Stimulated activated CD4-positive, alpha-beta T cell treated with anti-CD3 and anti-CD28 coated beads, Interleukin-12 subunit alpha, Interleukin-12 subunit beta, amount 100 ng/mL, for 4 hours (primary cell): ENCODE data around the gene NPY5R.
A peak's percentile ranks its signal among the peaks of the same experiment; 100 is the strongest.

Experiments
- DNase-seq: peaks from one replicate; pipeline ENCODE4 v3.0.0-alpha.2; 2020

Gene NPY5R

DNA sequence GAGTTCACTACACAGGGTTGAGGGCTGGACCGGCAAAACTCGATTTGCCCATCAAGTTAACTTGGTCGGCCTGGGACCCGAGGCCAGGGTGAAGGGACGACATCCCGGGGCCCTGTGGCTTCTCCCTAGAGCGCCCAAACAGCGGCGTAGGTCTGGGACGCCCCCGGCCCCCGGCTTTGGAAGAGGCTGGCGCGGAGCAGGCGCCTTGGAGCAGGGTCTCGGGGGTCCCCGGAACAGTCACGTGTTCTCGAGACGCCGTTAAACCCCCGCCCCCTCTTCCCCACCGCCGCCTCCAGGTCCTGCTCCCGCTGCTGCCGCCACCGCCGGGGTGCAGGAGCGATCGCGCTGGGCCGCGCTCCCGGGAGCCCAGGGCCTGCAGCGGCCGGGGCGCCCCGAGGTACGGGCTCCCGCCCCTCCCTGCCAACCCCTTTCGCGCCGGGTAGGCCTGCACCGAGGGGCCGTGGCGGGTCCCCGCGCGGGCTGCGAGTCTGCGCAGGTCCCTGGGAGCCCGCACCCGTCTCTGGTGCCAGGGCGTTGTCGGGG is at the start of gene NPY5R:
Gene NPY5R (plus strand): TSS at position 289 of the 543 bp plus-strand sequence. CDS start 6,382 bp downstream, outside the sequence.
- no peak for DNase-seq

DNA sequence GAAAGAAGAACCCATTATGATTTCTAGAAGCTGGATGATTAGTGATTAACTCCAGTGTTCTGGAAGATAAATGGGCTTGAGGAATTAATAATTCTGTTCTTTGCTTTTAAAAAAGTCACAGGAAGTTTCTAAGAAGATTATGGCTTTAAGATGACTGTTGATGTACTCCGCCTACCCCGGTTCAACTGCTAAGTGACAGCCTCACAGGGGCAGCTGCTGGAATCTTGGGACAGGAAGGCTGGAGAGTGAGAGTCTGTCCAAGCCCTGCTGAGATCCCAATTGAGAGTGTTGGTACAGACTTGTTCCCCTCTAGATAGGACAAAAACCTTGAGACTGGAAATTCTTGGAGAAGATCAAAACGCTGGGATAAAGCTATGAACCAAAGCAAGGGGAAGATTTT is 48.6 kb upstream of the NPY5R start:
- no peak for DNase-seq

- no peak for DNase-seq
Observed at GRCh38 chr4:163300445-163300844, 43.2 kb upstream of the NPY5R start.

- DNase-seq, result no peak
Observed at GRCh38 chr4:163303069-163303468, 40.6 kb upstream of the NPY5R start.

DNA sequence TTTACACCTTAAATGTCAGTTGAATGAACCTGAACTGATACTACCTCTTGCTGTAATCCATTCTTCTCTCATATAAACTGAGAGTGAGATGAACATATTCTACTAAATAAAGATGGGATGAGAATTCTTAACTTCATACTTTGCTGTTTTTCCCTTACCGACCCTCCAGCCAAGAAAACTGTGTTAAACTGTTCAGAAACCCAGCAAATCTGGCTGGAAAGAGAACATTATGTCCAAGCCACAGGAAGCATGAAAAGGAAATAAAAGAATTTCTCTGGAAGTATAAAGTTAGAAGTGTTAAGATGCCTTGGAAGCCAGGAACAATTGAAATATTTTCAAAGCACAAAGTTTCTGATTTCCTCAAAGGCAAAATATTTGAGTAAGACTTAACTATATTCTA is 34.2 kb upstream of the NPY5R start:
- DNase-seq, result no peak

- no peak for DNase-seq
Observed at GRCh38 chr4:163317110-163317509, 26.6 kb upstream of the NPY5R start.

DNA sequence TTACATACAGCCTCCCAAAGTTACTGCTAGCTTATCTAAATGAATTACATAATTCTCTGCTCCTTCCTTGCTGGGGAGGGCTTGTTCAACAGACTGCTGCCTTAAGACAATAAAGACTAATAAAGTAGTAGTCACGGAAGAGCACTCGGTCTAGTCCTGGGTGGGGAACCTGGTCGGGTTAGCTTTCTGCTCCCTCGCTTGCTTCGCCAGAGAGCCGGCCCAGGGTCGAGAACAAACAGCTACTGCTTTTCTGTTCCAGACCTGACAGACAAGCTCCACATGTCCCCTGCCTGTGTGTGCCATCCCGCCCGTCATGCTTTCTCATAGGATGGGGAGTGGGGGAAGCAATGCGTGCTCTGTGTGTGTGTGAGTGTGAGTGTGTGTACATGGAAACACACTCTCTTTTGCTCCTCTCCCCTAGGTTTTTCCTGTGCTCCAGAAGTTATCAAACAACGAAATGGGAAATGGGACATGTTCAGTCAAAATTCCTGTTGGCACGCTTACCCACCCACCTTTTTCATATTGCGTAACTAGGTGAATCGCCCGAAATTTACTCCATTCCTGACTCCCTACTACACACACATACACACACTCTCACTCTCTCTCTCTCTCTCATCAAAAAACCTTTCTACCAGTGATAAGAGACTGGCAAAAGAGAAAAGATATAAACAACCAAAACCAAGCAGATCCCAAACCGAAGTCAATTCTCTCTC is 12.6 kb upstream of the NPY5R start:
- no peak for DNase-seq

DNA sequence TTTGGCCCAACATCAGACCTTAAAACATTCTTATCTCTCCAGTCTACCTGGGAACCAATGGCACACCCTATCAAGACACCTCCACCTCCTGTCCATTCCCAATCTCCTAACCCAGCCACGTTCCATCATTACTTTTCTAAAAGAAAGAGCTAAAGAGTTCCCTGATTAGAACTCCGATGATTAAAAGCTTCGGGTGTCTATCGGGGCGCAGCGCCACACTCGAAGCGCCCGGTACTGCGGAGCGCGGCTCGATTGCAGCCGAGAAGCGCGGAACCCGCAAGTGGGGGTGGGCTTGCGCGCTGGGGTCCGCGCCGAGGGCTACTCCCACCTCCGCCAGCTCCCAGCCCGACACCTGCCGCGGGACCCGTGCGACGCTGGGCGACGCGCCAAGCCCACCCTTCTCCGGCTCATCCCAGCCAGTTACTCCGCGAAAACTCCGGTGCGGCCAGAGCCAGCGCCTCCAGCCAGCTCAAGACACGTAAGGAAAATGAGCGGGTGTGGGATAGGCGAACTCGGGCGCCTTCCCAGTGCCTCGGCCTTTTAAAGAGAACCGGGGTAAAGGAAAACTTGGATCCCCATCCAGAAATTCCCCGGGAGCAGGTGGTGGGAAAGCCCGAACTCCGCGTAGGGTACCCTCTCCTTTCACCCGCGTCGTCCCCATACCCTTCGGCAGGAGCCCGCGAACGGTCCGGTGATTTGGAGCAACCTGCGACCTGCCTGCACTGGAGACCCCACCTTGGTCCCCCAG is 11.9 kb upstream of the NPY5R start:
- no peak for DNase-seq

DNA sequence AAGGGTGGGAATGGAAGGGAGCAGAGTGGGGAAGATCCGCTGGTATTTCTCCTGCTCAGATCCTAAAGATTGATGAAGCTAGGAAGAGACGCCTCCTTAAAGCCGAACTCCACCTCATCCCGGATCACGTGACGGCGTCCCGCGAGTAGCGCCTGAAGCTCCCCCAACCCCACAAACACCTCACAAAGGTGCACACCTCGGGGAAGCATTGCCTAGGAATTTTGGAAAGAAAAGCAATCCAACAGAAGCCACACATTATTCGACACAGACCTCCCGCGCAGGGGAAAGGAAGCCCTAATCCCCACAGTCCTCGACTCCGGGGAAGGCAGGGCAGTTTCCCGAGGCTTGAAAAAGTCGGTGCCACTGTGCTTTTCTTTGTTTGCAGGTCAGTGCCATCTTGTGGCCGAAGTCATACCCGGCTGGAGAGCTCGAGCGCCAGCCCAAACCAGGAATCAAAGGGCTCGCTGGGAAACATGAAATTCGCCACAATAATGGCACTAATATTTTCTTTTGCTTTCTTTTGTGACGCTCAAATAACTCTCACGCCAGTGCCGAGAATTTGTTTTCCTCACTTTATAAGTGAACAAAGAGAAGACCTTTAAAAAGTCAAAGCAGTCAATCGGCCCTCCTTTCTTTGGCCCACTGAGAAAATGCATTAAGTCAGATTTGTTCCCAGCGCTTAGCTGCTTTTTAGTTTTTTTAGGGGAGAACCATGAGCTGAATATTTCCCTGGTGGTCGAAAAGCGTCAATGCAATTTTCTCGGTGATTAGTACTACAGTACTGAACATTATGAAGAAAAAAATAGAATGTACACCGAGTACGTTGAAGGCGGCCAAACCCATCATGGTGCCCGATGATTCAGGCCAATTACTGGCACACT is 10.9 kb upstream of the NPY5R start, which contains the start of gene NPY1R:
Gene NPY1R (minus strand): TSS at position 71 of the 881 bp plus-strand sequence. CDS start 6,042 bp downstream, outside the sequence.
- peak; percentile 23 for DNase-seq

- DNase-seq, result no peak
Observed at GRCh38 chr4:163335384-163335783, 8.3 kb upstream of the NPY5R start.

GRCh38 chr4:163344147-163345125 is 744 bp downstream of the NPY5R start:
- DNase-seq, result no peak

- DNase-seq, result no peak
Observed at GRCh38 chr4:163350672-163351071, 7.0 kb downstream of the NPY5R start.

- DNase-seq, result no peak
Observed at GRCh38 chr4:163353054-163353453, 9.4 kb downstream of the NPY5R start.

DNA sequence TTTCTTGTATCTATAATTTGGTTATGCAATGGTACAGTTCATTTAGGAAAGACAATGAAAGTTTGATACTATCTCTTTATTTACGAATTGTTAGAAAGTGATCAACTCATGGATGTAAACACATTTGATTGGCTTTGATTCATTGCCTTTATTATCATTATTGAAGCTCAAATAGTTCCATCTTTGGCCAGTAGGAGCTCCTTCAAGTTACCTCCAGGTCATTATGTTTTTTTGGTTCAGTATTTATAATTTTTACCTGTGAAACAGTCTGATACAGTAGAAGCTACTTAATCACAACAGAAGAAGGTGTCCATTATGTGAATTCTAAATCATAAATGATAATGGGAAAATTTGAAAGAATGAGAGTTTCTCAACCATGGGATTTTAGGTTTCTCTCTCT is 12.4 kb downstream of the NPY5R start:
- DNase-seq, result no peak

- no peak for DNase-seq
Observed at GRCh38 chr4:163367651-163368050, 24.0 kb downstream of the NPY5R start.

- DNase-seq, result no peak
Observed at GRCh38 chr4:163372029-163372428, 28.3 kb downstream of the NPY5R start.

DNA sequence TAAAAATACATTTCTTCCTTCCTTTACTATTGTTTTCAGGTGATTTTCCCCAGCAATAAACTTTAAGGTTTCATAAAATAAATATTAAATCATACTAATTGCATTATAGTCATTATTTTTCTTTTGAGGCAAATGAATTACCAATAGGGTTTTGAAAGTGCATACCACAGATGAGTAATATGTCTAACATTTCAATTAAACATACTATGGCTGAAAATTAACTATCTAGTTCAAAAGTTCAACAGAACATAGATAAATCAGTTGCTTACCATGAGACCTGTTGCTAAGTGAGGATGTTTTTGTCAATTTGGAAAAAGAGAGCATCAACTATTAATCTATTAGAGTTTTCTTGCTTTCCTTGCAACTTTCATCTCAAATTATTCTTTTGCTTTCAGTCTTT is 35.0 kb downstream of the NPY5R start:
- no peak for DNase-seq

GRCh38 chr4:163380703-163381102 is 37.0 kb downstream of the NPY5R start:
- DNase-seq, result no peak

DNA sequence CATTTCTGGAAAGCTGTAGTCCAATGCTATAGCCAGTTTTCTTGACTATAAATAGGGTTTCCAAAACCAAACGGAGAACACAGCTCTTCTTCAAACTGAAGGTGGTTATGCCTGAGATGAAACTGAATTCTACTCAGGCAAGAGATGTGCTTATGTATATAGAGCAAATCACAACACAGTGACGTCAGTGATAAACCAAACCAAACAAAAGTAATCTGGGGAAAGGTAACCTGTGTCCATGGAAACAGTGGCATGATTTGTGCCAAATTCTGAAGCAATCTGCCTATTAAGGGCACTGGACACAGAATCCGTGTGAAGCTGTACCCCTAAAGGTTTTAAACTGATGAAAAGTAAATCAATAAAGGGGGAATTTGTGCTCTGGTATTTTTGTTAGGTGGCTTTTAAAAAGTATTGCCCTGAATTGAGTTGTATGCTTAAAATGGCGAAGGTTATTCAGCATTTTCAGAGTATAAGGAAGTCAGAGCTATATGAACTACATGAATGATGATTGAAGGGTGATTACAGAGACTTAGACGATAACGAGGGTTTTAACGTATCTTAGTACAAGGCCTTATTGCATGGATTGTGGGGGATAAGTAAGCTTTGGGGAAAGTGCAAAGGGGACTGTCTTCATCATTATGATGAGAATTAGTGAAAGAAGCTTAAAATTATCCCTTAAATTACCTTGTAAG is 38.6 kb downstream of the NPY5R start:
- DNase-seq, result no peak

DNA sequence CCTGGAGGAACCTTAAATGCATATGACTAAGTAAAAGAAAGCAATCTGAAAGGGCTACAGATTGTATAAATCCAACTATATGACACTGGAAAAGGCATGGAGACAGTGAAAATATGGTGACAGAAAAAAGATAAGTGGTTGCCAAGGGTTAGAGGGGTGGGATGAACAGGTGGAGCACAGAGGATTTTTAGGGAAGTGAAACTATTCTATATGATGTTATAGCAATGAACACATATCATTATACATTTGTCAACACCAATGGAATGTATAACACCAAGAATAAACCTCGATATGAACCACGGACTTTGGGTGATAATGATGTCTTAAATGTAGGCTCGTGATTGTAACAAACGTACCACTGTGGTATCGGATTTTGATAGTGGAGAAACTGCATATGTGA is 40.7 kb downstream of the NPY5R start:
- no peak for DNase-seq

DNA sequence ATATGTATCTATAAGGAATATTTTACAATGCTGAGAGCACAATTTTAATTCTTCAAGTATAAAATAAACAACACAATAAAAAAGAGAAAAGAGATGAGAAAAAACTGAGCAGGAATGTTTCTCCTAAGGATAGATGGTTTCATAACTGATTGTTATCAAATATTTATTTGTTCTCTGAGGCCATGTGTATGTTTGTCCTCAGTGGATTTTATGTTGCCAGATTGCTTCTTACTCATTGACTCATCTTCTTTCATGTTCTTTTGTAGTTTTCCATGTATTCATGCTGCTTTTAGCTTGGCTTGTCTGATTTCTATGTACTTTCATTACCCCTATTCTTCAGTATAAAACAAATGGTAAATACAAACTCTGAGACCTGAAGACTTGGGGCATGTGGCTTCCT is 41.2 kb downstream of the NPY5R start:
- DNase-seq, result no peak
